ENCODE results near the gene ME2.

DNA sequence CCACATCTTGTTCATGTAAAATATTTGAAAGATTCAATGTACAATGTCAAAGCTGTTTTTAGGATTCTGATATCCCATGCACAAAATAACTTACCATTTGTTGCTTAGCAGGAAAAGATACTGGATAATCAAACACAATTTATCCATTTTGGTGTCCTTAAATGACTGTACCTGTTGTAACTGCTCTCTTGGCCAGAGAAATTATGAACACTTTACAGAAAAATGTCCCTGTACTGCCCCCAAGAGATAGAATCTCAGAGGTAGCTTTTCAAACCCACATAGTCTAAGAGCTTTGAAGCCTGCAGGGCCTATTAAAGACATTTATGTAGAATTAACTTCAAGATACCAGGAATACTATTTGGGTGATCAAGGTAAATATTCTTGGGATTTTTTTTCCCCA, 12.2 kb upstream of the ME2 start:
- TF ChIP-seq, protein P1, sequence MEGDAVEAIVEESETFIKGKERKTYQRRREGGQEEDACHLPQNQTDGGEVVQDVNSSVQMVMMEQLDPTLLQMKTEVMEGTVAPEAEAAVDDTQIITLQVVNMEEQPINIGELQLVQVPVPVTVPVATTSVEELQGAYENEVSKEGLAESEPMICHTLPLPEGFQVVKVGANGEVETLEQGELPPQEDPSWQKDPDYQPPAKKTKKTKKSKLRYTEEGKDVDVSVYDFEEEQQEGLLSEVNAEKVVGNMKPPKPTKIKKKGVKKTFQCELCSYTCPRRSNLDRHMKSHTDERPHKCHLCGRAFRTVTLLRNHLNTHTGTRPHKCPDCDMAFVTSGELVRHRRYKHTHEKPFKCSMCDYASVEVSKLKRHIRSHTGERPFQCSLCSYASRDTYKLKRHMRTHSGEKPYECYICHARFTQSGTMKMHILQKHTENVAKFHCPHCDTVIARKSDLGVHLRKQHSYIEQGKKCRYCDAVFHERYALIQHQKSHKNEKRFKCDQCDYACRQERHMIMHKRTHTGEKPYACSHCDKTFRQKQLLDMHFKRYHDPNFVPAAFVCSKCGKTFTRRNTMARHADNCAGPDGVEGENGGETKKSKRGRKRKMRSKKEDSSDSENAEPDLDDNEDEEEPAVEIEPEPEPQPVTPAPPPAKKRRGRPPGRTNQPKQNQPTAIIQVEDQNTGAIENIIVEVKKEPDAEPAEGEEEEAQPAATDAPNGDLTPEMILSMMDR (IDR thresholded peaks at IDR 0.05) = peak; percentile 26 to 43 (median 39)
- TF ChIP-seq POLR2A (IDR thresholded peaks at IDR 0.05) = no peak
